Measurements from ENCODE around the gene AFAP1.

GRCh38 chr4:7770224-7771050 is 169.2 kb downstream of the AFAP1 start:
- peak in 4 of 7 experiments; percentile 10 to 25 (median 23) for TF ChIP-seq CTCF (IDR thresholded peaks at IDR 0.05)
- TF ChIP-seq POLR2A (IDR thresholded peaks at IDR 0.05): no peak
